Mesenchymal stem cell (in vitro differentiated cells and primary cell): ENCODE data around the gene SOCS2.

Experiments
- DNase-seq: peaks from one replicate; pipeline ENCODE4 v3.0.0-alpha.2; 2013
- H2AFZ ChIP-seq: one replicate; pipeline ENCODE4 v1.6.1; 2013; ENCODE audit warnings: low read depth, mild to moderate bottlenecking, control low read depth, inconsistent platforms, low read length, moderate library complexity
- H2AK5ac ChIP-seq: 2 replicates; pipeline ENCODE4 v1.6.1; 2013; ENCODE audit warnings: low read length, moderate library complexity, mild to moderate bottlenecking, inconsistent platforms; ENCODE audit not compliant: severe bottlenecking
- H2BK120ac ChIP-seq: one replicate; pipeline ENCODE4 v1.6.1; 2013; ENCODE audit warnings: low read depth, mild to moderate bottlenecking, inconsistent platforms, low read length, moderate library complexity
- H2BK12ac ChIP-seq, 2 experiments: one replicate each; pipeline ENCODE4 v1.6.1; 2013; ENCODE audit warnings: inconsistent platforms in 2 of 2, low read length in 2 of 2, mild to moderate bottlenecking in 2 of 2, moderate library complexity in 2 of 2, control low read depth in 1 of 2
- H2BK15ac ChIP-seq: one replicate; pipeline ENCODE4 v1.6.1; 2013; ENCODE audit warnings: mild to moderate bottlenecking, low read depth, inconsistent platforms; ENCODE audit not compliant: poor library complexity, severe bottlenecking
- H2BK5ac ChIP-seq: 2 replicates; pipeline ENCODE4 v1.6.1; 2013; ENCODE audit warnings: low read depth, mild to moderate bottlenecking, low read length, control low read depth, inconsistent platforms; ENCODE audit not compliant: poor library complexity, severe bottlenecking
- H3K14ac ChIP-seq, 2 experiments: one replicate each; pipeline ENCODE4 v1.6.1; 2013; ENCODE audit warnings: inconsistent platforms in 2 of 2, low read length in 2 of 2, control low read depth in 1 of 2, mild to moderate bottlenecking in 1 of 2, moderate library complexity in 1 of 2
- H3K18ac ChIP-seq, 2 experiments: one replicate each; pipeline ENCODE4 v1.6.1; 2013; ENCODE audit warnings: inconsistent platforms in 2 of 2, low read length in 2 of 2, control low read depth in 1 of 2, low read depth in 1 of 2, mild to moderate bottlenecking in 1 of 2
- H3K23ac ChIP-seq, 2 experiments: one replicate each; pipeline ENCODE4 v1.6.1; 2013; ENCODE audit warnings: inconsistent platforms in 2 of 2, low read length in 2 of 2, mild to moderate bottlenecking in 2 of 2, moderate library complexity in 2 of 2, control low read depth in 1 of 2
- H3K27ac ChIP-seq: 2 replicates; pipeline ENCODE4 v1.5.1; 2013; ENCODE audit warnings: mild to moderate bottlenecking, moderate library complexity, low read length, control low read depth, inconsistent platforms; ENCODE audit not compliant: poor library complexity, severe bottlenecking
- H3K27me3 ChIP-seq, 2 experiments: 2 replicates each; pipeline versions ENCODE4 v1.6.1 to v1.7.0; 2013; ENCODE audit warnings: low read length in 2 of 2, mild to moderate bottlenecking in 2 of 2, moderate library complexity in 2 of 2, control low read depth in 1 of 2, inconsistent platforms in 1 of 2; ENCODE audit not compliant: control insufficient read depth in 1 of 2, insufficient read depth in 1 of 2
- H3K36me3 ChIP-seq, 2 experiments: 2 replicates each; pipeline versions ENCODE4 v1.6.1 to v1.7.0; 2013; ENCODE audit warnings: low read length in 2 of 2, control low read depth in 1 of 2, inconsistent platforms in 1 of 2, low read depth in 1 of 2, mild to moderate bottlenecking in 1 of 2; ENCODE audit not compliant: insufficient read depth in 2 of 2, control insufficient read depth in 1 of 2
- H3K4ac ChIP-seq, 2 experiments: one replicate each; pipeline ENCODE4 v1.6.1; 2013; ENCODE audit warnings: inconsistent platforms in 2 of 2, low read length in 2 of 2, mild to moderate bottlenecking in 2 of 2, moderate library complexity in 2 of 2, control low read depth in 1 of 2, low read depth in 1 of 2
- H3K4me1 ChIP-seq: 2 replicates; pipeline ENCODE4 v1.6.1; 2013; ENCODE audit warnings: low read depth, low read length, control low read depth; ENCODE audit not compliant: control insufficient read depth, insufficient read depth
- H3K4me2 ChIP-seq: 2 replicates; pipeline ENCODE4 v1.6.1; 2013; ENCODE audit warnings: low read length, mild to moderate bottlenecking, inconsistent platforms; ENCODE audit not compliant: poor library complexity, severe bottlenecking
- H3K4me3 ChIP-seq, 2 experiments: 2 replicates each; pipeline versions ENCODE4 v1.5.1 to v1.7.0; 2013; ENCODE audit warnings: low read length in 2 of 2, mild to moderate bottlenecking in 2 of 2, control low read depth in 1 of 2, low read depth in 1 of 2; ENCODE audit not compliant: insufficient read depth in 1 of 2
- H3K79me1 ChIP-seq: replicated peaks from 2 replicates; pipeline ENCODE4 v1.6.1; 2013; ENCODE audit warnings: mild to moderate bottlenecking, control low read depth, low read length, inconsistent platforms; ENCODE audit not compliant: poor library complexity, severe bottlenecking
- H3K9ac ChIP-seq: 2 replicates; pipeline ENCODE4 v1.7.0; 2013; ENCODE audit warnings: mild to moderate bottlenecking, low read length, moderate library complexity
- H3K9me3 ChIP-seq: 2 replicates; pipeline ENCODE4 v1.7.0; 2013; ENCODE audit warnings: mild to moderate bottlenecking, low read length; ENCODE audit not compliant: control insufficient read depth
- H4K8ac ChIP-seq: one replicate; pipeline ENCODE4 v1.6.1; 2013; ENCODE audit warnings: inconsistent platforms, mild to moderate bottlenecking, low read length, moderate library complexity
- H4K91ac ChIP-seq: one replicate; pipeline ENCODE4 v1.6.1; 2013; ENCODE audit warnings: mild to moderate bottlenecking, low read length, inconsistent platforms
- WGBS: methylation state at CpG from one replicate; pipeline ENCODE4 v1.1.7; 2013; ENCODE audit warnings: mixed read lengths; 5-methylcytosine and 5-hydroxymethylcytosine counted together

SOCS2 gene

GRCh38 chr12:93568091-93568490 is 4.4 kb upstream of the SOCS2 start:
- Histone ChIP-seq H2BK5ac (no peak overlapping the region), H3K14ac (no peak overlapping the region), H4K91ac (no peak overlapping the region), H2AFZ (no peak overlapping the region), H2BK12ac (no peak overlapping the region), H3K4me3 (no peak overlapping the region), H3K23ac (no peak overlapping the region), H3K4ac (no peak overlapping the region), H3K36me3 (no peaks in the 10 kb centered on the region), H2AK5ac (no peak overlapping the region), H3K9ac (no peak overlapping the region), H4K8ac (no peak overlapping the region), H3K27me3 (peaks cover 0 to 14% of the 10 kb centered on the region in 2 experiments), H3K18ac (no peak overlapping the region), H3K4me2 (no peak overlapping the region), H3K9me3 (no peaks in the 10 kb centered on the region), H3K79me1 (peaks cover 2% of the 10 kb centered on the region), H2BK120ac (no peak overlapping the region), H3K4me1 (peaks cover 27% of the 10 kb centered on the region), H3K27ac (no peak overlapping the region), H2BK15ac (no peak overlapping the region)
- 84% methylated on average over 3 of the region's 3 CpGs for WGBS
- no peak for DNase-seq

GRCh38 chr12:93569301-93569655 is 3.2 kb upstream of the SOCS2 start:
- Histone ChIP-seq H2BK12ac (no peak overlapping the region), H3K4ac (no peak overlapping the region), H3K27ac (no peak overlapping the region), H3K79me1 (peaks cover 2% of the 10 kb centered on the region), H2AK5ac (no peak overlapping the region), H2BK5ac (no peak overlapping the region), H4K91ac (no peak overlapping the region), H3K27me3 (peaks cover 0 to 15% of the 10 kb centered on the region in 2 experiments), H3K4me2 (peak overlapping the region; percentile 75), H3K23ac (no peak overlapping the region), H2BK120ac (no peak overlapping the region), H3K14ac (no peak overlapping the region), H3K36me3 (no peaks in the 10 kb centered on the region), H3K4me1 (peaks cover 32% of the 10 kb centered on the region), H4K8ac (no peak overlapping the region), H3K4me3 (peak overlapping the region in 1 of 2 experiments; percentile 93), H3K9ac (peak overlapping the region; percentile 54), H3K9me3 (no peaks in the 10 kb centered on the region), H2AFZ (no peak overlapping the region), H2BK15ac (no peak overlapping the region), H3K18ac (no peak overlapping the region)
- 23% methylated on average over 6 of the region's 6 CpGs for WGBS
- peak; percentile 6 for DNase-seq

DNA sequence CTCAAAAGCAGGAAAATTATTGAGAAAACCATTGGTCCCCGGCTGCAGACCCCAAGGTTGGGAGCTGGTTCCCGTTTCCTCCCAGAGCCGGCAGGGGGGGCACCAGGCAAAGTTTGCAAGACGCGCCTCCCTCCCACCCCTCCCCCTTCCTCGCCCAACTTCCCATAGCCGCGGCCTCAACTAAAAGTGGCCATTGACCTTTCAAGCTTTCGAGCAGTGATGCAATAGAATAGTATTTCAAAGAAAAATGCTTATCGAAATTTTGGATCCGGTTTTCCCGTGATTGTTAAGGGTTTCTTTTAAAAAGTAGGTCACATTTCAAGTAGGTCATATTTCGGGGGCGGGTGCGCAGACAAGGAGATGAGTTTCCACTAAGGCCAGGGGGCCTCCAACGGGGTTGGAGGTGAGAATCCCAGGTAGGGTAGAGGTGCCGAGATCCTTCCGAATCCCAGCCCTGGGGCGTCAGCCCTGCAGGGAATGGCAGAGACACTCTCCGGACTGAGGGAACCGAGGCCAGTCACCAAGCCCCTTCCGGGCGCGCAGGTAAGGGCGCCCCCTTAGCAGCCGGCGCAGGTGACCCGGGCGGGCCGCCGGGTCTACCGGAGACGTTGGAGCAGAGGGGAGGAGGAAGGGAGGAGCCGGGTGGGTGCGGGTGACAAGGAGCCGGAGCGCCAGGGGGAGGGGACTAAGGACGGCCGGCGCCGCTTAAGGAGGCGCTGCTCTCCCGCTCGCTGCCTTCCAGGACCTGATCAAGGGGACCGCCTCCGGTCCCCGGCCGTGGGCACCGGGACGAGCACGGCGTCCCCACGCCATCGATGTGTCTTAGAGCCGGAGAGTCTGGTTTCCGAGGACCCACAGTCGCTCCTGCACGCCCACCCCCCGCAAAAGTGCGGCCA is 2.6 kb upstream of the SOCS2 start:
- Histone ChIP-seq H3K4ac (no peak overlapping the region), H2BK12ac (peak overlapping the region in 1 of 2 experiments; percentile 49), H4K91ac (no peak overlapping the region), H3K9ac (peak overlapping the region; percentile 84), H2AFZ (peak overlapping the region; percentile 68), H3K4me1 (peaks cover 32% of the 10 kb centered on the region), H3K27ac (no peak overlapping the region), H3K4me2 (peak overlapping the region; percentile 75), H3K4me3 (peak overlapping the region; percentile 63 to 93), H3K27me3 (peaks cover 0 to 15% of the 10 kb centered on the region in 2 experiments), H4K8ac (peak overlapping the region; percentile 57), H3K79me1 (peaks cover 2% of the 10 kb centered on the region), H3K14ac (no peak overlapping the region), H3K23ac (no peak overlapping the region), H2BK120ac (peak overlapping the region; percentile 27), H3K36me3 (peaks cover 0 to 2% of the 10 kb centered on the region in 2 experiments), H2BK5ac (no peak overlapping the region), H2BK15ac (peak overlapping the region; percentile 64), H3K9me3 (no peaks in the 10 kb centered on the region), H2AK5ac (no peak overlapping the region), H3K18ac (peak overlapping the region in 1 of 2 experiments; percentile 81)
- WGBS = under 1% methylated on average over 58 of the region's 60 CpGs
- DNase-seq = peak; percentile 89

DNA sequence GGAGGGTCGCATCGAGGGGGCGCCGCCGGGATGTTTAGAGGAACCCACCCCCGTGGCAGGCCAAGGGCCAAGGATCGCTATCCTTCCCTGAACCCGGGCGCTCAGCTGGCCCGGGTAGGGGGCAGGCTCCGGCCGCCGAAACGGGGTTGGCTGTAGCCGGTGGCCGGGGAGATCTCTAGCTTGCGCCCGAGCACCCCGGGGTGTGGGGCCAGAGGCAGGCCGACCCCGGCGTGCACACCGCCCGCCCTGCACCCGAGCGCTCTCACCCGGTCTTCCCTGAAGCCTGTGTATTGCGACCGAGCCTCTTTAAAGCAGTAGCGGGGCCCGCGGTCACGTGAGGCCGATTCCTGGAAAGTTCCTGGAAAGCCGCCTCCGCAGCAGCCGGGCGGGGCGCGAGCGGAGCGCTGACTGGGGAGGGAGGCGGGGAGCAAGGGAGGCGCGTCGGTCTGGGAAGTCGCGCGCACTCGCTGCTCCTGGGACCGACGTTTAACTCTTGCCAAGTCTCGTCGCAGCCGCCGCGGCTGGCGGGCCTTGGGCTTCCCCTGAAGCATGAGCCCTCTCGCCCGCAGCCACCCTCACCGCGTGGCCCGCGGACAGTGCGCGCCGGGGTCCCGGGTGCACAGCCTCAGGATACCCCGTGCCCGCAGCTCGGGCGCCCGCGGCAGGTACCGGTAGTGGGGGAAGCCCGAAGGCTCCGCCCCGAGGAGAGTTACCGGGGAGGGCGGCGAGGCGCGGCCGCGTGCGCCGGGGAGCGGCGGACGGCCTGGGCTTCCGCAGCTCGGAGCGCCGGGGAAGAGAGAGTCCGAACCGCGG is 1.7 kb upstream of the SOCS2 start:
- Histone ChIP-seq H3K4me1 (peaks cover 32% of the 10 kb centered on the region), H3K18ac (peak overlapping the region in 1 of 2 experiments; percentile 81), H3K27ac (no peak overlapping the region), H4K8ac (peak overlapping the region; percentile 57), H2AK5ac (no peak overlapping the region), H3K23ac (no peak overlapping the region), H2BK120ac (peak overlapping the region; percentile 27), H3K4me3 (peak overlapping the region; percentile 63 to 93), H2AFZ (peak overlapping the region; percentile 68), H3K27me3 (peaks cover 0 to 15% of the 10 kb centered on the region in 2 experiments), H3K9ac (peak overlapping the region; percentile 84), H3K9me3 (no peaks in the 10 kb centered on the region), H3K4ac (peak overlapping the region in 1 of 2 experiments; percentile 44), H3K36me3 (peaks cover 0 to 10% of the 10 kb centered on the region in 2 experiments), H3K14ac (no peak overlapping the region), H3K4me2 (peak overlapping the region; percentile 75), H3K79me1 (peaks cover 2% of the 10 kb centered on the region), H2BK15ac (peak overlapping the region; percentile 64), H2BK5ac (no peak overlapping the region), H2BK12ac (peak overlapping the region in 1 of 2 experiments; percentile 21), H4K91ac (no peak overlapping the region)
- WGBS = under 1% methylated on average over 90 of the region's 97 CpGs
- peak; percentile 94 for DNase-seq
